ENCODE data around the gene MPRIP. TPM values are rescaled to one million over a fixed set of nuclear protein-coding genes. Genes with fewer than 3 reads are reported as not detected.

The MPRIP gene
- total and polyA plus RNA-seq, 2 of the 13 experiments (the other 11 are each of a cell fraction or from before 2014, with no cell fraction given): 50.2 to 52.4 TPM

DNA sequence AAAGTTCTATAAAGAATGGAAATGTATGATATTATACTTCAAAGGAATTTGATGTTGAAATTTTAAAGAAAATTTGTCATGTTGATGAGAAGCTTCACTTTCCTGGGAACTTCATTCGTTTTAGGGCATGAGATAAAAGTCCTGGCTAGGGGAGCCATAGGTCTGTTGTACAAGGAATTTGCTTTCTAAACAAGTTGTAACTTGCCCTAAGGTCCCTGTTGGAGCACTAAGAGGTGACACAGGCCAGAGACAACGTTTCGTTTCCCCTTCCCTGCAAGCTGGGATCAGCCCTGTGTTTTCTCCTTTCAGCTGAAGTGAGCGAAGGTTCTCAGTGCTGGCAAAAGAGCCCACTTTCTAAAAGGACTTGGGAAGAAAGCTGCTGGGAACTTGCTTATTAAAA is 147.3 kb downstream of the MPRIP start (continued):
- TF ChIP-seq ZNF574 (CRISPR knock-in tag; IDR thresholded peaks at IDR 0.05): no peak
- no peak for TF ChIP-seq MBNL3 (CRISPR knock-in tag; conservative IDR thresholded peaks at IDR 0.05)
- TF ChIP-seq ZNF205 (CRISPR knock-in tag; IDR thresholded peaks at IDR 0.05): no peak
- TF ChIP-seq TBP (CRISPR knock-in tag; IDR thresholded peaks at IDR 0.05): no peak
- TF ChIP-seq SMAD9 (CRISPR knock-in tag; IDR thresholded peaks at IDR 0.05): no peak
- TF ChIP-seq DNMT3B (CRISPR knock-in tag; conservative IDR thresholded peaks at IDR 0.05): no peak
- TF ChIP-seq, protein P1, sequence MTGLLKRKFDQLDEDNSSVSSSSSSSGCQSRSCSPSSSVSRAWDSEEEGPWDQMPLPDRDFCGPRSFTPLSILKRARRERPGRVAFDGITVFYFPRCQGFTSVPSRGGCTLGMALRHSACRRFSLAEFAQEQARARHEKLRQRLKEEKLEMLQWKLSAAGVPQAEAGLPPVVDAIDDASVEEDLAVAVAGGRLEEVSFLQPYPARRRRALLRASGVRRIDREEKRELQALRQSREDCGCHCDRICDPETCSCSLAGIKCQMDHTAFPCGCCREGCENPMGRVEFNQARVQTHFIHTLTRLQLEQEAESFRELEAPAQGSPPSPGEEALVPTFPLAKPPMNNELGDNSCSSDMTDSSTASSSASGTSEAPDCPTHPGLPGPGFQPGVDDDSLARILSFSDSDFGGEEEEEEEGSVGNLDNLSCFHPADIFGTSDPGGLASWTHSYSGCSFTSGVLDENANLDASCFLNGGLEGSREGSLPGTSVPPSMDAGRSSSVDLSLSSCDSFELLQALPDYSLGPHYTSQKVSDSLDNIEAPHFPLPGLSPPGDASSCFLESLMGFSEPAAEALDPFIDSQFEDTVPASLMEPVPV (CRISPR knock-in tag; IDR thresholded peaks at IDR 0.05): no peak
- no peak for TF ChIP-seq ZBTB8A (CRISPR knock-in tag; IDR thresholded peaks at IDR 0.05; ENCODE audit: borderline replicate concordance, low read depth)
- TF ChIP-seq TFAP4 (IDR thresholded peaks at IDR 0.05; ENCODE audit: borderline replicate concordance, low read depth): no peak
- TF ChIP-seq ARID2 (CRISPR knock-in tag; IDR thresholded peaks at IDR 0.05; ENCODE audit: borderline replicate concordance): no peak
